Activated naive CD4-positive, alpha-beta T cell (primary cell): ENCODE measurements around the gene ARMCX4.
"Not testable (repeated sequence)": the region's sequence is repeated elsewhere in the genome, so short reads cannot be mapped to it uniquely, and the experiment has no call there.

ENCODE experiments used
- DNase-seq, 4 experiments: peaks; one replicate each; lab custom pipeline; 2025; lab: John Stamatoyannopoulos, UW

Gene ARMCX4

GRCh38 chrX:101485212-101485949 lies at the start of gene ARMCX4:
ARMCX4 (plus strand) TSS chrX:101485456; CDS start chrX:101488590, 3,134 bp downstream.
- peak; percentile 0 to 36 (median 3) for DNase-seq

- no peak for DNase-seq
These were observed 43.2 kb upstream of the ARMCX4 start for GRCh38 chrX:101442085-101442484.

- no peak for DNase-seq
These were observed 36.0 kb upstream of the ARMCX4 start for GRCh38 chrX:101449279-101449678.

- no peak for DNase-seq
These were observed 35.2 kb upstream of the ARMCX4 start for GRCh38 chrX:101450085-101450484.

GRCh38 chrX:101450961-101451360 lies 34.3 kb upstream of the ARMCX4 start:
- DNase-seq = no peak

- no peak for DNase-seq
These were observed 33.2 kb upstream of the ARMCX4 start for GRCh38 chrX:101452056-101452455.

GRCh38 chrX:101460669-101461068 lies 24.6 kb upstream of the ARMCX4 start:
- no peak for DNase-seq

GRCh38 chrX:101462892-101463291 lies 22.4 kb upstream of the ARMCX4 start:
- DNase-seq = no peak

- no peak for DNase-seq
These were observed 6.9 kb upstream of the ARMCX4 start for GRCh38 chrX:101478366-101478765.

GRCh38 chrX:101482296-101482695 lies 3.0 kb upstream of the ARMCX4 start:
- DNase-seq = no peak

- DNase-seq = no peak
These were observed 1.6 kb upstream of the ARMCX4 start for GRCh38 chrX:101483705-101484104.

GRCh38 chrX:101484135-101484534 lies 1.1 kb upstream of the ARMCX4 start:
- DNase-seq = no peak

- DNase-seq = no peak
These were observed 3.5 kb downstream of the ARMCX4 start for GRCh38 chrX:101488796-101489195.

- no peak for DNase-seq
These were observed 6.7 kb downstream of the ARMCX4 start for GRCh38 chrX:101491943-101492342.

GRCh38 chrX:101493225-101493624 lies 8.0 kb downstream of the ARMCX4 start:
- no peak for DNase-seq

- not testable (repeated sequence) for DNase-seq
These were observed 17.7 kb downstream of the ARMCX4 start for GRCh38 chrX:101502929-101503328.

- no peak for DNase-seq
These were observed 22.1 kb downstream of the ARMCX4 start for GRCh38 chrX:101507372-101507771.

- no peak for DNase-seq
These were observed 22.7 kb downstream of the ARMCX4 start for GRCh38 chrX:101507986-101508385.

GRCh38 chrX:101530944-101531343 lies 45.7 kb downstream of the ARMCX4 start:
- DNase-seq = no peak
